Nasal cavity respiratory epithelium epithelial cell of viscerocranial mucosa (primary cell): ENCODE results near the gene TNNT1. TPM values are rescaled to one million over a fixed set of nuclear protein-coding genes. Genes with fewer than 3 reads are reported as not detected.

Experiments used
- total RNA-seq: library from RNA; depleted of rRNA; stranded (reverse); fragments of >200 nt; gene quantifications from 2 replicates; pipeline ENCODE4 v1.2.3, GENCODE V29; 2014

Gene TNNT1
- total RNA-seq, result 23.2 and 27.6 TPM in 2 replicates

GRCh38 chr19:55149078-55150003 lies at the start of gene TNNT1:
TSS of gene TNNT1 (minus strand) at chr19:55149206. CDS start at chr19:55147157, 2,049 bp downstream.

GRCh38 chr19:55179606-55180484 lies 30.8 kb upstream of the TNNT1 start, which contains the start of gene SYT5:
TSS of gene SYT5 (minus strand) at chr19:55180289. CDS start at chr19:55179041, 1,248 bp downstream.

GRCh38 chr19:55166530-55167268 lies 17.7 kb upstream of the TNNT1 start, which contains the start of gene DNAAF3:
TSS of gene DNAAF3 (minus strand) at chr19:55166613. CDS start at chr19:55166413, 200 bp downstream.

GRCh38 chr19:55157064-55157908 lies 8.3 kb upstream of the TNNT1 start, which contains the start of gene TNNI3:
TSS of gene TNNI3 (minus strand) at chr19:55157732. CDS start at chr19:55157589, 143 bp downstream.

GRCh38 chr19:55116859-55117662 lies 31.9 kb downstream of the TNNT1 start, which contains the start of gene PPP1R12C:
TSS of gene PPP1R12C (minus strand) at chr19:55117637. CDS start at chr19:55117543, 94 bp downstream.

Other genes with a start within 250 kb of the TNNT1 start
- gene NCR1, start 243.1 kb downstream of the TNNT1 start, total RNA-seq, result not detected in 2 replicates
- gene NLRP7, start 201.7 kb downstream of the TNNT1 start, total RNA-seq, result under 0.01 TPM in 1 of 2 replicates, not detected in the other
- gene NLRP2, start 182.8 kb downstream of the TNNT1 start, total RNA-seq, result 10.3 and 16.2 TPM in 2 replicates
- gene GP6, start 110.9 kb downstream of the TNNT1 start, total RNA-seq, result 0.07 TPM in 1 of 2 replicates, not detected in the other
- 33.3 and 35.5 TPM in 2 replicates for gene RDH13, start 86.1 kb downstream of the TNNT1 start, total RNA-seq
- gene EPS8L1, start 73.3 kb downstream of the TNNT1 start, total RNA-seq, result 96.7 and 104 TPM in 2 replicates
- gene PPP1R12C, start 31.6 kb downstream of the TNNT1 start, total RNA-seq, result 23.9 and 28.3 TPM in 2 replicates
- gene TNNI3, start 8.5 kb upstream of the TNNT1 start, total RNA-seq, result 0.21 and 0.34 TPM in 2 replicates
- gene DNAAF3, start 17.4 kb upstream of the TNNT1 start, total RNA-seq, result 0.34 and 0.43 TPM in 2 replicates
- gene SYT5, start 31.1 kb upstream of the TNNT1 start, total RNA-seq, result not detected in 2 replicates
- 0.68 and 1.00 TPM in 2 replicates for gene PTPRH, start 60.3 kb upstream of the TNNT1 start, total RNA-seq
- gene TMEM86B, start 79.6 kb upstream of the TNNT1 start, total RNA-seq, result 0.68 and 2.0 TPM in 2 replicates
- gene PPP6R1, start 109.8 kb upstream of the TNNT1 start, total RNA-seq, result 24.9 and 64.2 TPM in 2 replicates
- 32.8 and 33.6 TPM in 2 replicates for gene HSPBP1, start 130.9 kb upstream of the TNNT1 start, total RNA-seq
- gene BRSK1, start 134.8 kb upstream of the TNNT1 start, total RNA-seq, result 0.34 and 0.43 TPM in 2 replicates
- gene TMEM150B, start 176.1 kb upstream of the TNNT1 start, total RNA-seq, result not detected in 2 replicates
- 6.1 and 6.2 TPM in 2 replicates for gene KMT5C, start 190.7 kb upstream of the TNNT1 start, total RNA-seq
- 0.34 and 0.43 TPM in 2 replicates for gene COX6B2, start 205.5 kb upstream of the TNNT1 start, total RNA-seq
- not detected in 2 replicates for gene GARIN5B, start 214.1 kb upstream of the TNNT1 start, total RNA-seq
- gene IL11, start 221.3 kb upstream of the TNNT1 start, total RNA-seq, result 0.34 and 1.6 TPM in 2 replicates
- not detected in 2 replicates for gene TMEM190, start 227.6 kb upstream of the TNNT1 start, total RNA-seq
- gene TMEM238, start 235.1 kb upstream of the TNNT1 start, total RNA-seq, result 2.3 and 4.4 TPM in 2 replicates
- gene RPL28, start 236.7 kb upstream of the TNNT1 start, total RNA-seq, result 216 and 276 TPM in 2 replicates